ENCODE results near the gene ZDHHC8. TPM values are rescaled to one million over a fixed set of nuclear protein-coding genes. Genes with fewer than 3 reads are reported as not detected.

The ZDHHC8 gene
- total and polyA plus RNA-seq, 8 donors, result 20.0 to 51.8 (median 27.8) TPM

- Histone ChIP-seq H3K9me3 (no peaks in the 10 kb centered on the region), H3K27me3 (no peaks in the 10 kb centered on the region), H3K4me3 (no peak overlapping the region), H3K4me1 (no peaks in the 10 kb centered on the region), H3K36me3 (no peaks in the 10 kb centered on the region), H3K27ac (no peak overlapping the region)
- intact Hi-C loops (cut with DNase I), result no loop called here
- FAIRE-seq, result no peak
- TF ChIP-seq CTCF (IDR thresholded peaks at IDR 0.05), result no peak
- 79 to 86% methylated on average over 29 of the region's 29 CpGs for WGBS, 2 donors
- no peak for ATAC-seq
- DNase-seq, result no peak
Measured at GRCh38 chr22:20178075-20178914, 46.7 kb downstream of the ZDHHC8 start.

- no peaks in the 10 kb centered on the region for H3K27me3 ChIP-seq
- no peak for DNase-seq
- TF ChIP-seq CTCF (IDR thresholded peaks at IDR 0.05), result no peak
- no peaks in the 10 kb centered on the region for H3K4me1 ChIP-seq
- ATAC-seq, result no peak
- intact Hi-C loops (cut with DNase I), result no loop called here
- no peak overlapping the region for H3K27ac ChIP-seq
- no peak overlapping the region for H3K4me3 ChIP-seq
- no peak for FAIRE-seq
- no peaks in the 10 kb centered on the region for H3K36me3 ChIP-seq
- 83 to 87% methylated on average over 10 of the region's 10 CpGs for WGBS, 2 donors
- H3K9me3 ChIP-seq, result no peaks in the 10 kb centered on the region
Measured at GRCh38 chr22:20178915-20179227, 47.3 kb downstream of the ZDHHC8 start.

GRCh38 chr22:20179455-20180244 lies 48.0 kb downstream of the ZDHHC8 start:
- Histone ChIP-seq H3K27ac (no peak overlapping the region), H3K27me3 (no peaks in the 10 kb centered on the region), H3K4me1 (no peaks in the 10 kb centered on the region), H3K4me3 (no peak overlapping the region), H3K36me3 (no peaks in the 10 kb centered on the region), H3K9me3 (no peaks in the 10 kb centered on the region)
- intact Hi-C loops (cut with DNase I), result no loop called here
- no peak for DNase-seq
- no peak for FAIRE-seq
- TF ChIP-seq CTCF (IDR thresholded peaks at IDR 0.05), result no peak
- 80 to 86% methylated on average over 26 to 27 of the region's 27 CpGs for WGBS, 2 donors
- no peak for ATAC-seq

GRCh38 chr22:20180245-20180630 lies 48.6 kb downstream of the ZDHHC8 start:
- WGBS, 2 donors, result 80 to 87% methylated on average over 13 of the region's 13 CpGs
- Histone ChIP-seq H3K4me3 (no peak overlapping the region), H3K36me3 (no peaks in the 10 kb centered on the region), H3K27ac (no peak overlapping the region), H3K4me1 (no peaks in the 10 kb centered on the region), H3K9me3 (no peaks in the 10 kb centered on the region), H3K27me3 (no peaks in the 10 kb centered on the region)
- FAIRE-seq (no peak), DNase-seq (no peak), ATAC-seq (no peak)
- no peak for TF ChIP-seq CTCF (IDR thresholded peaks at IDR 0.05)
- intact Hi-C loops (cut with DNase I), result no loop called here

- no peaks in the 10 kb centered on the region for H3K4me1 ChIP-seq
- FAIRE-seq (no peak), ATAC-seq (no peak), DNase-seq (no peak)
- TF ChIP-seq CTCF (IDR thresholded peaks at IDR 0.05), result no peak
- 79 to 84% methylated on average over 8 of the region's 8 CpGs for WGBS, 2 donors
- no peaks in the 10 kb centered on the region for H3K36me3 ChIP-seq
- no peak overlapping the region for H3K27ac ChIP-seq
- intact Hi-C loops (cut with DNase I), result no loop called here
- no peaks in the 10 kb centered on the region for H3K27me3 ChIP-seq
- H3K9me3 ChIP-seq, result no peaks in the 10 kb centered on the region
- H3K4me3 ChIP-seq, result no peak overlapping the region
Measured at GRCh38 chr22:20180640-20181039, 49.0 kb downstream of the ZDHHC8 start.

Data from pancreas (tissue), 10 donors.